Suprapubic skin (tissue), 4 donors: ENCODE measurements around the gene MON1A.

Source experiments
- CTCF ChIP-seq, 2 donors: fragments of 200-600 bp in 1 of 2; fragments of 450-650 bp in 1 of 2; sonication (generic) in 1 of 2; IDR thresholded peaks; one replicate each; pipeline ENCODE4 v1.5.1; 2016 to 2019; ENCODE audit warnings: antibody characterized with exemption in 2 of 2, mild to moderate bottlenecking in 1 of 2, moderate library complexity in 1 of 2
- EP300 ChIP-seq: sonication (generic); formaldehyde crosslinking; IDR thresholded peaks from one replicate; pipeline ENCODE4 v1.6.1; 2017; ENCODE audit warnings: antibody characterized with exemption
- POLR2A ChIP-seq, 2 donors: fragments of 450-650 bp; IDR thresholded peaks; one replicate each; pipeline ENCODE4 v1.6.1; 2017; ENCODE audit warnings: antibody characterized with exemption in 2 of 2, mild to moderate bottlenecking in 2 of 2, moderate library complexity in 2 of 2
- POLR2AphosphoS5 ChIP-seq, 3 donors: sonication (generic); formaldehyde crosslinking; IDR thresholded peaks; one replicate each; pipeline ENCODE4 v1.6.1; 2017; ENCODE audit warnings: antibody characterized with exemption in 3 of 3

DNA sequence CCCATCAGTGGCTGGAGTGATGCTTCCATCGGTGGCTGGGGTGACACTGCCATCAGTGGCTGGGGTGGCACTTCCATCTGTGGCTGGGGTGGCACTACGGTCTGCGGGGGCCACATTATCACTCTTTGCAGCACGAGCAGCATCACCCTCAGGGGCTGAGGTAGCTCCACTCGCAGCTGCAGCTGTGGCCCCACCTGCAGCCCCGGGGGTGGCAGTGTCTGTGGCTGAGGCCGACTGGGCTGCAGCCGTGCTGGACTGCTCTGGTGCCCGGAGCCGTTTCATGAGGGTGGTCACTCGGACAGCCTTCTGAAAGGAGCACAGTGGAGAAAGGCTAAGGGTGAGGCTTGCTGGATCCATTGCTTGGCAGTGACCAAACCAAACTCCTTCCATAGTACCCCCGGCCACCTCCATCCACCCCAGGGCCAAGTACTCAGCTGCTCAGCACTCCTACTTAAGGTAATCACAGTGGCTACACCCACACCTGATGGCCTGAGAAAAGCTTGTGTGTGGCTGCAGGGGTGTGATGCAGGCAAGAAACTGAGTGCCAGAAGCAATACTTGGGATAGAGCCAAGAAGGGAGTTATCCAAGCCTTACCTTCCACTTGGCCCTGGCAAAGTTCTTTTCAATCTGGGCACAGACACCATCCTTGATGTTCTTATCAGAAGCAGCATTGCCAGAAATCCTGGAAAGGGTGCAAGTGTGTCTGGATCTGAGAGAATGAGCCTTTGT, 69.9 kb downstream of the MON1A start:
- TF ChIP-seq CTCF (IDR thresholded peaks at IDR 0.05) (no peak), POLR2A (IDR thresholded peaks at IDR 0.05) (no peak), POLR2AphosphoS5 (IDR thresholded peaks at IDR 0.05) (no peak), EP300 (no peak)
